HepG2 (cell line): Measurements from ENCODE around the gene TALDO1. TPM values are rescaled to one million over a fixed set of nuclear protein-coding genes. Genes with fewer than 3 reads are reported as not detected.
A peak's percentile ranks its signal among the peaks of the same experiment; 100 is the strongest.

Experiments
- BCLAF1 ChIP-seq: fragments of 450-650 bp; IDR thresholded peaks from 2 replicates; pipeline ENCODE4 v1.6.1; 2017; ENCODE audit warnings: mild to moderate bottlenecking
- BRD4 ChIP-seq: sonication (generic); formaldehyde crosslinking; IDR thresholded peaks from 2 replicates; pipeline ENCODE4 v1.4.0; 2020; ENCODE audit warnings: missing genetic modification reagents
- ELF1 ChIP-seq: sonication (generic); formaldehyde crosslinking; IDR thresholded peaks from 2 replicates; pipeline ENCODE4 v1.4.0; 2020; ENCODE audit warnings: missing genetic modification reagents
- FOXC1 ChIP-seq: sonication (generic); formaldehyde crosslinking; IDR thresholded peaks from 2 replicates; pipeline ENCODE4 v1.8.0; 2022; ENCODE audit warnings: mild to moderate bottlenecking, missing genetic modification reagents, borderline replicate concordance
- GFI1 ChIP-seq: sonication (generic); formaldehyde crosslinking; IDR thresholded peaks from 2 replicates; pipeline ENCODE4 v1.5.0; 2020; ENCODE audit warnings: missing genetic modification reagents, mild to moderate bottlenecking, borderline replicate concordance
- GTF2F1 ChIP-seq: fragments of 150-350 bp; IDR thresholded peaks from 2 replicates; pipeline ENCODE4 v1.6.1; 2014; ENCODE audit warnings: low read length
- HIVEP1 ChIP-seq: sonication (generic); formaldehyde crosslinking; IDR thresholded peaks from 2 replicates; pipeline ENCODE4 v1.4.0; 2020; ENCODE audit warnings: mild to moderate bottlenecking, missing genetic modification reagents
- HOXD1 ChIP-seq: sonication (generic); formaldehyde crosslinking; IDR thresholded peaks from 2 replicates; pipeline ENCODE4 v1.5.0; 2020; ENCODE audit warnings: missing genetic modification reagents
- KLF9 ChIP-seq: IDR thresholded peaks from 2 replicates; pipeline ENCODE4 v1.6.1; 2016; ENCODE audit warnings: low read depth
- NFIB ChIP-seq: sonication (generic); formaldehyde crosslinking; IDR thresholded peaks from 2 replicates; pipeline ENCODE4 v1.9.0; 2021; ENCODE audit warnings: missing genetic modification reagents, mild to moderate bottlenecking, borderline replicate concordance
- NFKBIZ ChIP-seq: IDR thresholded peaks from 2 replicates; pipeline ENCODE4 v1.6.1; 2018; ENCODE audit warnings: missing genetic modification reagents, missing compliant biosample characterization
- ZBTB21 ChIP-seq: sonication (generic); formaldehyde crosslinking; IDR thresholded peaks from 2 replicates; pipeline ENCODE4 v1.4.0; 2020; ENCODE audit warnings: missing genetic modification reagents
- ZGPAT ChIP-seq: IDR thresholded peaks from 2 replicates; pipeline ENCODE4 v1.6.1; 2016; ENCODE audit warnings: mild to moderate bottlenecking
- ZMYM4 ChIP-seq: sonication (generic); formaldehyde crosslinking; IDR thresholded peaks from 2 replicates; pipeline ENCODE4 v1.8.1; 2023; ENCODE audit warnings: mild to moderate bottlenecking, missing genetic modification reagents
- ZNF501 ChIP-seq: sonication (generic); formaldehyde crosslinking; IDR thresholded peaks from 2 replicates; pipeline ENCODE4 v1.5.1; 2020; ENCODE audit warnings: mild to moderate bottlenecking, moderate library complexity, missing genetic modification reagents
- ZNF7 ChIP-seq: IDR thresholded peaks from 2 replicates; pipeline ENCODE4 v1.6.1; 2016; ENCODE audit warnings: missing biosample characterization, missing genetic modification reagents
- ZNF772 ChIP-seq: sonication (generic); formaldehyde crosslinking; IDR thresholded peaks from 2 replicates; pipeline ENCODE4 v1.5.0; 2020; ENCODE audit warnings: mild to moderate bottlenecking, missing genetic modification reagents
- polyA plus RNA-seq, 8 experiments: library from polyadenylated mRNA; depleted of rRNA in 3 of 8; stranded (reverse) in 7 of 8; unstranded in 1 of 8; fragments of >200 nt; fragmentation: Illumina TruSeq in 4 of 8; extraction: Trizol in 4 of 8; gene quantifications; 2 replicates each; pipeline versions ENCODE4 v1.2.1 to v1.2.3, GENCODE V29; 2011 to 2016; ENCODE audit warnings: low read depth in 4 of 8, missing spikeins in 1 of 8, mixed read lengths in 1 of 8; ENCODE audit not compliant: insufficient read depth in 1 of 8
- total RNA-seq, 5 experiments: library from RNA; depleted of rRNA; stranded (reverse); fragments of >200 nt; fragmentation: Illumina TruSeq; extraction: Trizol; gene quantifications; 2 replicates each; pipeline ENCODE4 v1.2.3, GENCODE V29; 2016; ENCODE audit warnings: low read depth in 1 of 5
- TF ChIP-seq, protein P1 (sequence below): sonication (generic); formaldehyde crosslinking; IDR thresholded peaks from 2 replicates; pipeline ENCODE4 v1.4.0; 2020; ENCODE audit warnings: missing genetic modification reagents
- TF ChIP-seq, protein P2 (sequence below): sonication (generic); formaldehyde crosslinking; IDR thresholded peaks from 2 replicates; pipeline ENCODE4 v1.4.0; 2020; ENCODE audit warnings: missing genetic modification reagents, mild to moderate bottlenecking, borderline replicate concordance

The TALDO1 gene
- total and polyA plus RNA-seq, 2 of the 13 experiments (the other 11 are each of a cell fraction or from before 2014, with no cell fraction given) = 107 to 240 TPM

- TF ChIP-seq, protein P1, sequence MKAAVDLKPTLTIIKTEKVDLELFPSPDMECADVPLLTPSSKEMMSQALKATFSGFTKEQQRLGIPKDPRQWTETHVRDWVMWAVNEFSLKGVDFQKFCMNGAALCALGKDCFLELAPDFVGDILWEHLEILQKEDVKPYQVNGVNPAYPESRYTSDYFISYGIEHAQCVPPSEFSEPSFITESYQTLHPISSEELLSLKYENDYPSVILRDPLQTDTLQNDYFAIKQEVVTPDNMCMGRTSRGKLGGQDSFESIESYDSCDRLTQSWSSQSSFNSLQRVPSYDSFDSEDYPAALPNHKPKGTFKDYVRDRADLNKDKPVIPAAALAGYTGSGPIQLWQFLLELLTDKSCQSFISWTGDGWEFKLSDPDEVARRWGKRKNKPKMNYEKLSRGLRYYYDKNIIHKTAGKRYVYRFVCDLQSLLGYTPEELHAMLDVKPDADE (CRISPR knock-in tag) = no peak
- TF ChIP-seq ZNF772 = peak; percentile 56; the same call in 1 of the 2 replicates
- TF ChIP-seq KLF9 (CRISPR knock-in tag) = no peak
- TF ChIP-seq ELF1 = no peak
- TF ChIP-seq NFKBIZ (CRISPR knock-in tag) = no peak
- TF ChIP-seq BRD4 (CRISPR knock-in tag) = peak; percentile 64; the same call in 1 of the 2 replicates
- no peak for TF ChIP-seq HOXD1 (CRISPR knock-in tag)
- no peak for TF ChIP-seq ZNF7 (CRISPR knock-in tag)
- TF ChIP-seq ZGPAT (CRISPR knock-in tag) = peak; percentile 38; the same call in 1 of the 2 replicates
- TF ChIP-seq BCLAF1 = no peak
- TF ChIP-seq ZNF501 (CRISPR knock-in tag) = no peak
- TF ChIP-seq, protein P2, sequence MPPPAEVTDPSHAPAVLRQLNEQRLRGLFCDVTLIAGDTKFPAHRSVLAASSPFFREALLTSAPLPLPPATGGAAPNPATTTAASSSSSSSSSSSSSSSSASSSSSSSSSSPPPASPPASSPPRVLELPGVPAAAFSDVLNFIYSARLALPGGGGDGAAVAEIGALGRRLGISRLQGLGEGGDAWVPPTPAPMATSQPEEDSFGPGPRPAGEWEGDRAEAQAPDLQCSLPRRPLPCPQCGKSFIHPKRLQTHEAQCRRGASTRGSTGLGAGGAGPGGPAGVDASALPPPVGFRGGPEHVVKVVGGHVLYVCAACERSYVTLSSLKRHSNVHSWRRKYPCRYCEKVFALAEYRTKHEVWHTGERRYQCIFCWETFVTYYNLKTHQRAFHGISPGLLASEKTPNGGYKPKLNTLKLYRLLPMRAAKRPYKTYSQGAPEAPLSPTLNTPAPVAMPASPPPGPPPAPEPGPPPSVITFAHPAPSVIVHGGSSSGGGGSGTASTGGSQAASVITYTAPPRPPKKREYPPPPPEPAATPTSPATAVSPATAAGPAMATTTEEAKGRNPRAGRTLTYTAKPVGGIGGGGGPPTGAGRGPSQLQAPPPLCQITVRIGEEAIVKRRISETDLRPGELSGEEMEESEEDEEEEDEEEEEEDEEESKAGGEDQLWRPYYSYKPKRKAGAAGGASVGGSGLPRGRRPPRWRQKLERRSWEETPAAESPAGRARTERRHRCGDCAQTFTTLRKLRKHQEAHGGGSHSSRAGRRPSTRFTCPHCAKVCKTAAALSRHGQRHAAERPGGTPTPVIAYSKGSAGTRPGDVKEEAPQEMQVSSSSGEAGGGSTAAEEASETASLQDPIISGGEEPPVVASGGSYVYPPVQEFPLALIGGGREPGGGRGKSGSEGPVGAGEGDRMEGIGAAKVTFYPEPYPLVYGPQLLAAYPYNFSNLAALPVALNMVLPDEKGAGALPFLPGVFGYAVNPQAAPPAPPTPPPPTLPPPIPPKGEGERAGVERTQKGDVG = no peak
- no peak for TF ChIP-seq ZMYM4
- no peak for TF ChIP-seq NFIB (CRISPR knock-in tag)
- no peak for TF ChIP-seq GFI1
- no peak for TF ChIP-seq HIVEP1
- TF ChIP-seq FOXC1 = peak; percentile 61
- TF ChIP-seq ZBTB21 (CRISPR knock-in tag) = no peak
- no peak for TF ChIP-seq GTF2F1
Observed at GRCh38 chr11:777288-778255, 30.3 kb downstream of the TALDO1 start, which contains the start of gene GATD1 (continued).
